Fibroblast of villous mesenchyme (primary cell): ENCODE measurements around the gene PTH. TPM values are rescaled to one million over a fixed set of nuclear protein-coding genes. Genes with fewer than 3 reads are reported as not detected.

Experiments used
- DNase-seq: peaks from one replicate; pipeline ENCODE4 v3.0.0-alpha.2; 2010; ENCODE audit warnings: low read depth
- H3K4me3 ChIP-seq: 2 replicates; pipeline ENCODE4 v1.5.1; 2011; ENCODE audit warnings: low read depth, mild to moderate bottlenecking, low read length
- CTCF ChIP-seq: IDR thresholded peaks from 2 replicates; pipeline ENCODE4 v1.5.1; 2012; ENCODE audit warnings: low read depth, mild to moderate bottlenecking, low read length; ENCODE audit not compliant: insufficient read depth
- total RNA-seq: library from RNA; depleted of rRNA; stranded (reverse); fragments of >200 nt; gene quantifications from 2 replicates; pipeline ENCODE4 v1.2.3, GENCODE V29; 2012

The PTH gene
- total RNA-seq, 1 donor, result not detected

- H3K4me3 ChIP-seq, result no peak overlapping the region
- no peak for DNase-seq
- no peak for TF ChIP-seq CTCF
Observed at GRCh38 chr11:13494051-13494450, 1.7 kb downstream of the PTH start.

GRCh38 chr11:13487661-13488030 lies 8.2 kb downstream of the PTH start:
- DNase-seq, result no peak
- peak; percentile 35 for TF ChIP-seq CTCF
- H3K4me3 ChIP-seq, result no peak overlapping the region

DNA sequence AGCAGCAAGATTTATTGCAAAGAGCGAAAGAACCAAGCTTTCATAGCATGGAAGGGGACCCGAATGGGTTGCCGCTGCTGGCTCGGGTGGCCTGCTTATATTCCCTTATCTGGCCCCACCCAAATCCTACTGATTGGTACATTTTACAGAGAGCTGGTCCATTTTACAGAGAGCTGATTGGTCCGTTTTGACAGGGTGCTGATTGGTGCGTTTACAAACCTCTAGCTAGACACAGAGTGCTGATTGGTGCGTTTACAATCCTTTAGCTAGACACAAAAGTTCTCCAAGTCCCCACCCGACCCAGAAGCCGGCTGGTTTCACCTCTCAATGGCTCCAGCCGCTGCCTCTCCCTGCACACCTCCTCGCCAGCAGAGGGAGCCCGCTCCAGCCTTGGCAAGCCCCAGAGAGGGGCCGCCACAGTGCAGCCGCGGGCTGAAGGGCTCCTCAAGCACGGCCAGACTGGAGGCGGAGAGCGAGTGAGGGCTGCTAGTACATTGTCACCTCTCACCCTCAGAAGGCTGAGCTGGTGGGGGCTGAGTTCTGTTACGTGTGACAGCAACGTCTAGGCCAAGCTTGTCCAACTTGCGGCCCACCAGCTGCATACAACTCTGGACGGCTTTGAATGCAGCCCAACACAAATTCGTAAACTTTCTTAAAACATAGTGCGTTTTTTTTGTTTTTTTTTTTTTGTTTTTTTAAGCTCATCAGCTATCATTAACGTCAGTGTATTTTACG lies 8.7 kb downstream of the PTH start:
- TF ChIP-seq CTCF, result peak; percentile 34
- DNase-seq, result no peak
- H3K4me3 ChIP-seq, result no peak overlapping the region

- no peak overlapping the region for H3K4me3 ChIP-seq
- TF ChIP-seq CTCF, result no peak
- DNase-seq, result no peak
Observed at GRCh38 chr11:13480198-13480597, 15.6 kb downstream of the PTH start.

- no peak for TF ChIP-seq CTCF
- DNase-seq, result no peak
- H3K4me3 ChIP-seq, result no peak overlapping the region
Observed at GRCh38 chr11:13479688-13480087, 16.1 kb downstream of the PTH start.

DNA sequence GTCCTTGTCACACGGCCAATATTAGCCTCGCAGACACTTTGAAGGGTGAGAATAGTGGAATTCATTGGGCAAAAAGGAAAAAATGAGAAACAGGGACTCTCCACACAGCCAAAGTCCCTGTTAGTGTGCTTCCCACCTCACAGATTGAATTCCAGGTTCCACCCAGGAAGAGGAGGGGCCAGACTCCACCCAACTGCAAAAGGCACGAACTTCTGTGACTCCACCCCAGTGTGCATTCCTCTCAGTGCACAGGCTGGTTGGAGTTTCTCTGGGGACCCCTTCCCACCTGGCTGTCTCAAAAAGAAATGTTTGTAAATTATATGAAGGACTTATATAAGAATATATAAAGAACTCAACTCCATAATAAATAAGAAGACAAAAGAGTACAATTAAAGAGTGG lies 20.7 kb downstream of the PTH start:
- no peak for TF ChIP-seq CTCF
- DNase-seq, result no peak
- H3K4me3 ChIP-seq, result no peak overlapping the region

DNA sequence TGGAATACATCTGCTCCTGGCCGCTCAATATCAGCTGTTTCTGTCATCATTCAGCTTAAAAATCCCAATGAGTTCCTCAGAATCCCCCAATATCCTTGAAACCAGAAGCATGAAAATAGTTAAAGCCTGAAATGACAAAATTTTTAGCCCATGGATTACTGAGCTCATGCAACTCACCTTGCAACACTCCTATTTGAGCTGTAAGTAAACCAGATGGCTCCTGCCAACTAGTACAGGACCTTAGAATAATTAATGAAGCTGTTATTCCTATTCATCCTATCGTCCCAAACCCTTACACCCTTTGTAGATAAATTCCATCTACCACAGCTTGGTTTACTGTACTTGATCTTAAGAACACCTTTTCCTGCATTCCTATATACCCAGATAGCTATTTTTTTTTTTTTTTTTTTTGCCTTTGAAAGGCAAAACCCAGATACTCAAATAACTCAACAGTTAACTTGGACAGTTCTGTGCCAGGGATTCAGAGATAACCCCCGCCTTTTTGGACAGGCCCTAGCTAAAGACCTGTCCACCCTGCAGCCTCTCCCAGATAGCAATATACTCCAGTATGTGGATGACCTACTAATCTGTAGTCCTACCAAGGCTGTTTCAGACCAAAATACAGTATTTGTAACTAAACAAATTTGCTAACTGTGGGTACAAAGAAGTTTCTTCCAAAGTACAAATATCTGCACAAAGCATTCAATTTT lies 22.6 kb downstream of the PTH start:
- no peak for TF ChIP-seq CTCF
- DNase-seq, result no peak
- no peak overlapping the region for H3K4me3 ChIP-seq
